NCI-H2196 (cell line): Measurements from ENCODE around the gene TNIP2.
"Not testable (repeated sequence)": the region's sequence is repeated elsewhere in the genome, so short reads cannot be mapped to it uniquely, and the experiment has no call there.

Source experiments
- DNase-seq: peaks from one replicate; lab custom pipeline; 2025; ENCODE audit not compliant: unreplicated experiment; lab: John Stamatoyannopoulos, UW

Gene TNIP2

DNA sequence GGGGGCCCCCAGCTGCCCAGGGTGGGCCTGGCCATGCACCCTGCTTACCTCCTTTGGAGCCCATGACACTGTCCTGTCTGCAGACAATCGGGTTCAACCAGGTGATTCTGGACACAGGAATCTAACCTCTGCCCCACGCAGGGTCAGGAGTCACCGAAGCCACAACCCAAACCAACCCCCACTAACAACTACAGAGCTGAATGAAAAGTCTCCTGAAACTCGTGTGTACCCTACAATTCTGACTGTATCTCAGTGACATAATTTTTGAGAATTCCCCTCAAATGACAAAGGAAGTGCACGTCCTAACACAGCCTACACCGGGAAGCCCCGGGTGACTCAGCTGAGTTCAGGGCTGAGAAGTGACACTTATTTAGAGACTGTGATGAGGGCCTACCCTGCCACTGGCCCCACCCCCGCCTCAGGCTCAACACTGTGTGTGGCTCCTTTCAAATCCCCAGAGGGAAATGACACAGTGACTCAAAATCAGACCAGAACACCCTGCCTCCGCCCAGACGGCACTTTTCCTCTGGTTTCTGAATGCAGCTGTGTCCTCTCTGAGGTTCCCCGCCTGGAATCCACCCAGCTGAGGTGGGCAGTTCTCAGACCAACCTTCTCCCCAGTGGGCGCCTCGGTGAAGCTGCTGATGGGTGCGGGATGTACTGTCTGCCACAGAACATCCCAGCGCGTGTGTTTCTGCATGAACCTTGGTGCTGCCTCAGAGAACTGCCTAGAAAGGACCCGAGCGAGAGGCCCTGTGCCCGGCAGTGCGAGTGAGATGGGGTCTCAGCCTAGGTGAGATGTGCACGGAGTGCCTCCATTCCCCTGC is 9.9 kb downstream of the TNIP2 start:
- DNase-seq: no peak

DNA sequence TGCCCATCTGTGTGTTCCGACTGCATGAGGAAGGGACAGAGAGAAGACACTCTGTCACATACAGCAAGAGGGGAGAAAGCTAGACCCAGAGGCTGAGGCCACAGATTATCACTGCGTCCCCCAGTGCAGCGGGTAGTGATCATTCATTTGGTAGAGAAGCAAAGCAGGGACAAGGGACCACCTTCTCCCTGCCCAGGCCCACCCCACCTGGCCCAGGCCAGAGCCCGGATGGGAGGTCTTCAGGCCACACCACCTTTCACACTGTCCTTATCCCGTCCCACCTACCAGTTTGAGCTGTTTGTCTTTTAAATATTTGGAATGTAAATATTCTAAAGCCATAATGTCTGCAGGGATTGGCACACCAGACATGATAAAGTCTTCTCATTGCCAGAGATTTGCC is 10.6 kb downstream of the TNIP2 start:
- DNase-seq: no peak

DNA sequence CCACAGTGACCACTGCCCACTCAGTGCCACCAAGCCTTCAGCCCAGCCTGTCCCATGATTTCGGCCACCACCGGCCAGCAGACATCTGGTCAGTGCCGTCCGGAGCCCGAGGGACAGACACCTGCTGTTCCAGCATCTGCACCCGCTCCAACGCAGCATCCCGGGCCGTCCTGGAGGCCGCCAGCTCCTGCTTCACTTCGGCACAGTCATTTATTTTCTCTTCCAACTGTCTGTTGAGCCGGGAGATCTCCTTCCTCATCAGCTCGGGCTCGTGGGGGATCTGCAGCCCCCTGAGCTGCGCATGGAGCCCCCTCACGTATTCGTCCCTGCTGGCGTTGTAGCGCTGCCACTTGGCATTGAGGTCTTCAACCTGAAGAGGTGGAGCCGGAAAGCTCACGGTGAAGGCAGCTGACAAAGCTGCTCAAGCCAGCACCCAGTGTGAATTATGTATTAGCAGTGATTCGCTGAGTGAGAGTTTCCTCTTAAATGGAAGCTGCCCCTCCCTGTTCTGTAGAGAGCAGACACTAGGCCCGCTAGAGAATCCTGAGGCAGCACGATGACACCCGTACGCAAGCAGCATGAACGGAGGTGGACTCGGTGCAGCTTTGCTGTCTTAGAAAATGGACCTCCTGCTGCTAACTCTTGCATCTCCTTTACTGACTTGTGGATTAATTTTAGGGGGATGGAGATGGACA is 11.4 kb downstream of the TNIP2 start:
- no peak for DNase-seq

DNA sequence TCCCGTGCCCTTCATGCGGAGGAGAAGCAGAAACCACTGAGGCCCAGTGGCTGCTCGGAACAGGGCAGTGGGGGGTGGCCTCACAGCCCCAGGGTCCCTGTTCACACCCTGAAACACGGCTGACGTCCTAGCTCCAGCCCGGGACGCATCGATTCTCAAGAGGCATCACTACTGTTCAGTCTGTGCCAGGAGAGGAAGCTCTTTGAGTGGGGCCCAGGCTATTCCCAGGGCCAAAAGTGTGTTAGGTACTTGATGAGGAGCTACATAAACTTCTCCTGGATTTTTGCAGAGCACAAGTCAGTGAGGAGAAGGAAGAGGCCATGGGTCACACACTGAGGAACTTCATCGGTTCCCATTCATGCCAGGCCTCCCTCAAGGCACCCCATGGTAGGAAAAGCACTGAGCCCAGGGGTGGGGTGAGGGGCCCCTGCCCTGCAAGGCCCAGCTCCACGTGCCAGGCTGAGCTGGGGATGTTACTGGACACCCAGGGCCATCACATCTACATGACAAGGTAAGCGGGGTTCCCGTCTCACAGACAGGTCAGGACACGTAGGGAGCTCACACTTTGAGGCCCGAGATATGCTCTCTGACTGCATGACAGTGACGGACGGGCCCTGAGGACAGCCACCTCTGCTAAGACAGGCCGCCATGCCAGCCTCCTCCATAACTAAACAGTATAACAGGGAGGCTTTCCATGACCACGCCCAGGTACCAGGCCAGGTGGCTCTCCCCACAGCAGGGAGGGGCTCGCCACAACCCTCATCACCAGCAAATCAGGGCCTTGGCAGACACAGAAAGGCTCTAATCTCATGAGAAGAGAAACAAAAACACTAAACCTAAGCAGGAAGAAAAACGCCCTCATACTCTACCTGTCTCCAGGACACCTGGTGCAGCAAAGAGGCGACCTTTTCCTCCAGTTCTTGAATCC is 12.4 kb downstream of the TNIP2 start:
- DNase-seq: no peak

DNA sequence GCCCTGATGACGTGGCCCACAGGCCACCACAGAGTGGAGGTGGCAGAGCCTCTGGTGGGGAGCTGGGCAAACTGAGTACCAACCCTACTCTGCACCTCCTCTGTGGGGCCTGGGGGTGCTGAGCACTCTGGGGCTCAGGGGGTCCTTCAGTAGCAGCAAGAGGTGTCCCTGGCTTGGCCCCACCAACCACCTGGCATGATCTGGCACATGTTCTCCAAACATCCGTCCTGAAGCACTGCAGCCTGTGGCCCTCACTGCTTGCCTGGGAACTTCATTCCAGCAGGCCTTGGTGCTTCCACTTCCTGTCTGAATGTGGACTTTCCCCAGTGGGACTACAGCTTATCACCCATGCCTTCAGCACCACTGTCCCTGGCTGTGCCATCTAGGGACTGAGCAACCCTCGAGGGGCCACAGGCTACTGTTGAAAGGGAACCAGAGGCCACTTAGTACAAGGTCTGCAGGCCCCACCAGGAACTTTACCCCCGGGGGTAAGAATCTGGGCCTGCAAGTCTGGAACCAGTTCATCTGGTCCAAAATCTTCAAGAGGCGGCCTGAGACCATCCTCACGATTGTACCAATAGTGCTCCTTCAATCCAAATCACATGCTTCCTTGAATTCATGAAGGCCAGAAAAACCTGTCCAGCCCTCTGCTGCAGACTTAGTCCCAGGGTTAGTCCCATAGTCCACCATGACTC is 13.2 kb downstream of the TNIP2 start:
- DNase-seq: no peak

DNA sequence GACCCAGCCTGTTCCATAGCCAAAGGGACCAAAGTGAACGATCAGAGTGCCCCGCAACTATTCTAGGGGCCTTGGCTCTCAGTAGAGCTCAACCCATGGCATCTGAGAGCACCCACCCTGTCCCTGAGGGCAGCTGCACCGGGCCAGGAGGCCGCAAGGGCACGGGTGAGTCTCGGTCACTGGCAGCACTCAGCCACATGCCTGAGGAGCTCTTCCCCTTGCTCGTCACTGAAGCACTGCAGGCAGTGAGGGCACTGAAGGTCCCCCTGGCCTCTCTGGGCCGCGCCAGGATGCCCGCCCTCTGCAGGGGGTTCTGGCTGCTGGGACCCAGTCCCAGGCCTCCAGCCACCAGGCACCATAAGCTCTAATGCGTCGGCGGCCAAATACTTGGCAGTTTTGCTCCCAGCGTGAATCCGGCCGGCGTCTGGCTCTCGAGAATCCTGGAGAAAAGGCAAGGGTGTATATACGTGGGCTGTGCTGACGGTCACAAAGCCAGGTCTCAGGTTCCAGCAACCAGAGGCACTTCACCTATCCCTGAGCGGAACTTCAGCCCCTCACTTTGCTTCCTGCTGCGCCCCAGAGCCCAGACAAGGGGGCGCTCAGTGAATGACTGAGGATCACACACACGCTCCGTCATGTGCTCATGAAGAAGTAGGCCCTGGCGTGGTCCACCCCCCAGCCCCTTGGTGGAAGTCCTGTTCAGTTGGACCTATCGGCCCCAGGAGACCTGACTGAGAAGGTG is 13.9 kb downstream of the TNIP2 start:
- no peak for DNase-seq

DNA sequence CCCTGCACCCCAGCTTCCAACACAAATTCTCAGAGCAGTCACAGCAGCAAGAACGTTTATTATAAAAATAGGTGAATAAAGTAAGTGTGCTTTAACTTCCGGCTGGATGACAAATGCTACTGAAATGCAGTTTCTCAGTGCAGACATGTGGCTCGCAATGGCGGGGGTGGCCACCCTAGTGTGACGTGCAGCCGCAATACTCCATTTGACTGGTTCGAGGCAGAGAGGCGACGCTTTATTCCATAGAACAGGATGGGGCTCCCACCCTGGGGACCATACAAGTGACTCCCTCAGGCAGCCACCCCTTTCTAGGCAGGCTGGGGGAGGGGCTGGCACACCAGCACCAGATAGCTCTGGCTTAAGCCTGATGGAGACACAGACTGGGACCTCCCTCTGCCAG is 14.5 kb downstream of the TNIP2 start:
- no peak for DNase-seq

DNA sequence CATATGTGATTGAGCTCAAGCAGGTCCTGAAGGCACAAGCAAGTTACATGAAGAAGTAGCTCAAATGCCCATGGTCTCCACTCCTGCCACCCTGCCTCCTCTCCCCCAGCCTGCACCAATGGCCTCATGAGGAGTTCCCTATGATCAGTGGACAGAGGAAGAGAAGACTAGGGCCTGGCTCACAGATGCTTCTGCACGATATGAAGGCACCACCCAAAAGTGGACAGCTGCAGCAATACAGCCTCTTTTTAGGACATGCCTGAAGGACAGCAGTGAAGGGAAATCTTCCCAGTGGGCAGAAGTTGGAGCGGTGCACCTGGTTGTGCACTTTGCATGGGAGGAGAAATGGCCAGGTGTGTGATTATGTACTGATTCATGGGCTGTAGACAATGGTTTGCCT is 17.8 kb downstream of the TNIP2 start:
- DNase-seq: not testable (repeated sequence)

DNA sequence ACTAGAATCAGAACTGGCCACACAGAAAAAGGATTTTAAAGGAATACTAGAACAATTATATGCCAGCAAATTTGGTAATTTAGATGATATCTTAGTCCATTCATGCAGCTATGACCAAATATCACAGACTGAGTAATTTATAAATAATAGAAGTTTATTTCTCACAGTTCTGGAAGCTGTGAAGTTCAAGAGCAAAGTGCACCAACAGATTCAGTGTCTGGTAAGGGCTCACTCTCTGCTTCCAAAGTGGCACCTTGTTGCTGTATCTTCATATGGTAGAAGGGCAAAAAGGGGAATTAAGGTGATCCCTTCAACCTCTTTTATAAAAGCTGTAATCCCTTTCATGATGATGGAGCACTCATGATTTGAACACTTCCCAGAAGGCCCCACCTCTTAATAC is 20.3 kb downstream of the TNIP2 start:
- no peak for DNase-seq

DNA sequence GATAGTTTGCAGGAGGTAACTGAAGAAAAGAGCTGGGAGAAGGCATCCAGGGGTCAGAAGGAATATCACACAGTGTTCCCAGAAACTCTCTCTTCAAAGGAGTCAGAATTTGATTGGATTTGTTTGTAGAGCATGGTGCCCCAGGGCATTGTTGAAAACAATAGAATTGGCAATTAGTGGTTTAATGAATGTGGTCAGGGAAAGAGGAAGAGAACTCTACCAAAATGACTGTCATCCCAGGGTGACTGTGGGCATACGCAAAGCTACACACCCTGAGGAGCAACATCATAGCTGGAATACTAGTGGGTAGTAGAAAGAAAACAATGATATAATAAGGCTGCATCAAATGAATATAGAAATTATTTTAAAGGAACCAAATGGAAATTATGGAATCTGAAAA is 21.5 kb downstream of the TNIP2 start:
- DNase-seq: no peak

DNA sequence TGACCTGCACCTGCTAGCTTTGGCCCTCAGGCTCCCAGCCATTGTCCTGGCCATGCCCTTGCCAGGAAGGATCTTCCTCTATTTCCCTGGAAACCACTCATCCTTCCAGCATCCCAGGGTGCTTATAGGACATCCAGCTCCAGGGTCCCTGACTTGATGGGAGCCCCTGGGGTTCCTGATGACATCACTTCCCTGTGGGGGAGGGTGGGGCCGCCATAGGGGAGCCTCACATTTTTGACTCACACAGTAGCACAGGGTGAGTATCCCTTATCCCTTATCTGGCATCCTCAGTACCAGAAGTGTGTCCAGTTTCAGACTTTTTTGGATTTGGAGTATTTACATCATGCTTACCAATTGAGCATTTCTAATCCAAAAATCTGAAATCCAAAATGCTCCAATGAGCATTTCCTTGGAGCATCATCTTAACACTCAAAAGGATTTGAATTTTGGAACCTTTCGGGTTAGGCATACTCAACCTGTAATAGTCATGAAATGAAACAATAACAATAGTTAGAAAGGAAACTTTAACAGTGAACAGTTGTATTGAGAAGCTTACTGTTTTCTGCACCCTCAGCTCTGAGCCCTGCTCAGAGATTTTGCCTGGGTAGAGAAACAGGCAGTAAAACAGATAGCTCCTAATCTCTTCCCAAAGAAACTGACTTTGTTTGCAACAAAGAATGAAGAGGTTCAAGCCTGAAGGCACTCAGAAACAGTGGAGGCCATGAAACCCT is 22.1 kb downstream of the TNIP2 start:
- DNase-seq: no peak

DNA sequence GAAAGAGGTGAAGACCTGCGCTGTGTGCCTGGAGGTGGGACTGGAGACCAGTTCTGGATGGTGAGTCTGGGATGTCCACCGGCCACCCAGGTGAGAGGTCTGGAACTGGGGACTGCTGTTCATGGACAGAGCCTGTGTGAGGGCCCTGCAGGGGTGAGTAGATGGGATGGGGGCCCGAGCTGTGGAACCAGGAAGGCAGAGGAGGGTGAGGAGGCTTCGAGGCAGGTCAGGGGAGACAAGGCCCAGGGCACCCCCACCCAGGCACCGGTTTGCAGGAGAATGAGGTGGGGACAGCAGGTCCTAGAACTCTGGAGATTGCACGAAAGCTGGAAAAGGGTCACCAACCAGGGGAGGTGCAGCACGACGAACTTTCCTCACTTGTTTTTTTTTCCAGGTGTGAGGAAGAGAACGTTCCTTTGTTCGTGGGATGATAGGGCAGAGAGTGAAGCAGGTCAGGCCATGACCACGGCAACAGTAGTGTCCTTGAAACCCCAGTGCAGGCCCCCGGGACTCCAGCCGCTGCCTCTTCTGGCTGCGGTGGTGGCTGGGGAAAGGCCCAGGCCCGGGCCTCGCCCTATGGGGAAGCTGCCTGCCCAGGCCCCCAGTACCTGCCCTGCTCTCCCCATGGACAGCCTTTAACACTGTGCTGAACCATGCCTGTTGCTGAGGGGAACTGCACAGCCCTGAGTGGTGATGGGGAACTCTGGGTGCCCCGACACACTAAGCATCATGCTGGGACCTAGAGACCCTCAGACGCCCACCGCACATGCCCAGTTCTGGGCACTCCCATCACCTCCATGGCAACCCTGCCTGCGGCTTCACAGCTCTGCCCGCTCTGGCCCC is 22.9 kb downstream of the TNIP2 start:
- no peak for DNase-seq

DNA sequence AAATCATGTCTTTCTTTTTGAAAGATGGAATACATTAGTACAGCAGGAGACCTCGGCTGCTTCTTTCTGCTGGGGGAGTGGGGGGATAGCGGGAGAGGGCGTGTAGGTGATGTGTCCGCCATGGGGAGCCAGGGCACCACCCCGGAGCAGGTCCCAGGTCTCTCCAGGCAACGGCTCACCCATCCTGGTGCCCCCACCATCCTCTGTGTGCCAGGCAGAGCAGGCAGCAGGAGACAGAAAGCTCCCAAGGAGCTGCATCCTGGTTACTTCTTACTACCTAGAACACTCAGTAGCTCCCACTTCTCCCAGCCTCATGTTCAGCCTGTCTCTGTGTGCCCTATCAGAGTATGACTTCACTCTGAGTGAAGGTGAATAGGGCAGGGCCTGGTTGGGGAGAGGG is 23.6 kb downstream of the TNIP2 start:
- DNase-seq: no peak

DNA sequence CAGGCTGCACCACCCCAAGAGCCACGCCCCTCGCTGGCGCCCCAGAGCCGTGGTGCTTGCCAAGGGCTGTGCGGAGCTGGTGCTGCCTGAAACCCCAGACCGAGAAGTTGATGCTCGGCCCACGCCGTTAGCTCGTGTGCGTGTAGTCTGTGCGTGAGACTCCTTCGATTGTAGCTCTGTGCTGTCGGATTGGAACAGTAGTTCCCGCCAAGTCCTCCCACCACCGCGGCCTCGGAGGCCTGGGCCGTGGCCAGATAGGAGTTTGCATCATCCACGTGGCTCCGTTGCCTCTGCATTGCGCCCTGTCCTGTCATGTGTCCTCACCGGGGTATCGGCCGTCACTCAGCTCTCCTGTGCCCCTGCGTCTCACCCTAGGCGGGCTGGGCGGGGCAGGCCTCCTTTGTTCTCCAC is 24.2 kb downstream of the TNIP2 start:
- DNase-seq: no peak

DNA sequence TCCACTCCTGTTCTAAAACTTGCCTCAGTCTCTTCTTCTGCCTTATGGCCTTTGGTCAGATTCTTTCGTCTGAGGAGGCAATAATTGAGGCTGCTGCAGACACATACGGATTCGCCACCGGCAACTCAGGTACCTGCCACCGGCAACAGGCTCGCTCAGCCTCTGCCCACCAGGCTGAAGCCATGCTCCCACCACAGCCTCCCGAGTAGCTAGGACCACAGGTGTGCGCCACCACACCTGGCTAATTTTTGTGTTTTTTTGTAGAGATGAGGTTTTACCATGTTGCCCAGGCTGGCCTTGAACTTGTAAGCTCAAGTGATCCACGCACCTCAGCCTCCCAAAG is 26.6 kb downstream of the TNIP2 start:
- DNase-seq: no peak

DNA sequence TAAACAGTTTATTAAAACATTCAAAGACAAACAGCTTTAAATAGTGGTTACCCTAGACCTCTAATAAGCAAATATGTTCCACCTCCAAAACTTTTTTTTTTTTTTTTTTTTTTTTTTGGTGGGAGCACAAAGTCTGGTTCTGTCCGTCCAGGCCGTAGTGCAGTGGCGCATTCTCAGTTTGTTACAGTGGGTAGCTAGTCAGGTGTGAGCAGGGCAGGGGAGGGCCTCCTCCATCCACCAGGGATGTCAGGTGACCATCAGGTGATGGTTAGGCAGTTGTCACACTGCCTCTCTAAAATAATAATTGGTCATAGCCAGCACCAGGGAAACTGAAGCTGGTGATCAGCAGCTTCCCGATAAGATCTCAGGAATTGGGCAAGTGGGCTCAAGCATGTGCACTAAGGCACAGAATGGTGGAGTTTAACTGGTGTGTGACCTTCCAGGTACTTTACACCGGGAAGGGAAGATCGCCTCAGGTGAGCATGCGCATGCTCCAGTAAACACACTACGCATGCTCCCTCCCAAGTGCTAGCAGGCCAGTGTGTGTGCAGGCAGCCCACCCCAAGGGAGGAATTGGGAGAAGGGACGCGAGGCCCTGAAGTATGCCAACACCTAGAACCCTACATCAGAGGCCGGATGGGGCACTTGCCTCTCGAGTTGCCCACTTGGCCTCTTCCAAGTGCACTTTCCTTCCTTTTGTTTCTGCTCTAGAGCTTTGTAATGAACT is 27.2 kb downstream of the TNIP2 start:
- DNase-seq: no peak

DNA sequence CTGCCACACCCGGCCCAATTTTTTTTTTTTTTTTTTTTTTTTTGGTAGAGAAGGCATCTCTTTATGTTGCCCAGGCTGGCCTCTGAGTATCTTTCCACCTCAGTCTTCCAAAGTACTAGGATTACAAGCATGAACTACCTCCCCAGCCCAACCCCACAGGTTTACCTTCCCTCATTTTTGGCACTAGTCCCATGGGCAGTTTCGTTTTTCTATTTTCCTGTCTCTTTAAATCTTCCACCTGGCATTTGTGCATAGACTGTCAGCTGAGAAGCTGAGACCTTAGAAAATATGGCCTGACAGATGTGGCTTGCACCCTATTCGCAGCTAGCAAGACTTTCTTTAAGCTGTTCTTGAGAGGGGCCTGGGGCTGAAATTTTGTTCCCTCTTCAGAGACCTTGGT is 27.9 kb downstream of the TNIP2 start:
- DNase-seq: peak; percentile 18

DNA sequence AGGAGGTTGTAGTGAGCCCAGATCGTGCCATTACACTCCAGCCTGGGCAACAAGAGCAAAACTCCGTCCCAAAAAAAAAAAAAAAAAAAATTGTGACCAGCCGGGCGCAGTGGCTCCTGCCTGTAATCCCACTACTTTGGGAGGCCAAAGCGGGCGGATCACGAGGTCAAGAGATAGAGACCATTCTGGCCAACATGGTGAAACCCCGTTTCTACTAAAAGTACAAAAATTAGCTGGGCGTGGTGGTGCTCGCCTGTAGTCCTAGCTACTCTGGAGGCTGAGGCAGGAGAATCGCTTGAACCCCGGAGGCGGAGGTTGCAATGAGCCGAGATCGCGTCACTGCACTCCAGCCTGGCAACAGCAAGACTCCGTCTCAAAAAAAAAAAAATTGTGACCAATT is 29.3 kb downstream of the TNIP2 start:
- not testable (repeated sequence) for DNase-seq
